GM12872 (cell line): Measurements from ENCODE around the gene ZNF764.

Source experiments
- CTCF ChIP-seq: IDR thresholded peaks from 3 replicates; pipeline ENCODE4 v1.5.1; 2011; ENCODE audit warnings: low read depth, mild to moderate bottlenecking, low read length, moderate library complexity; ENCODE audit not compliant: insufficient read depth

Gene ZNF764

GRCh38 chr16:30567991-30568638 is 9.9 kb upstream of the ZNF764 start:
- TF ChIP-seq CTCF: no peak

- no peak for TF ChIP-seq CTCF
Measured at GRCh38 chr16:30567160-30567990, 9.2 kb upstream of the ZNF764 start.

GRCh38 chr16:30566531-30566930 is 8.4 kb upstream of the ZNF764 start:
- no peak for TF ChIP-seq CTCF

- no peak for TF ChIP-seq CTCF
Measured at GRCh38 chr16:30565984-30566383, 7.8 kb upstream of the ZNF764 start.

- no peak for TF ChIP-seq CTCF
Measured at GRCh38 chr16:30565526-30565925, 7.4 kb upstream of the ZNF764 start.

- TF ChIP-seq CTCF: no peak
Measured at GRCh38 chr16:30562021-30562420, 3.8 kb upstream of the ZNF764 start.

- no peak for TF ChIP-seq CTCF
Measured at GRCh38 chr16:30561089-30561816, 3.1 kb upstream of the ZNF764 start.
